ENCODE measurements around the gene ZSWIM6. TPM values are rescaled to one million over a fixed set of nuclear protein-coding genes. Genes with fewer than 3 reads are reported as not detected.

Gene ZSWIM6
- total RNA-seq, 1 experiment from 2014 or later: 13.2 TPM

DNA sequence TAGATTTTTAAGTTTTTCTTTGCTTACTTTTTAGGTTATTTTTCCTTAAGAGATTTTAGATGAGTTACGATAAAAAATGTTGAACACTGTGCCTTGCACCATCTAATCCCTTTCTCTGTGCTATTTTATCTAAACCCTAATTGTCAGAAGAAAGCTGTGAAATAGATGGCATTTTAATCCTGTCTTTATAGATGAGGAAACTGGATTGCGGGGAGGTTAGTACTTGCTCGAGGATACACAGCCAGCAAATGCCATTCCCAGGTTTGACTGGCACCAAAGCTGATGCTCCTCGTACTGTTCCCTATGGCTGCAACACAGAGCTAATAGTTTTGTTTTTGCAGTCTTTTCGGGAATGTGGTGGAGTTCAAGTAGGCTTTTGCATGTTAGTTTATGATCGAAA is 82.7 kb downstream of the ZSWIM6 start:
- H3K4me1 Mint-ChIP-seq (ENCODE audit: low read depth, unreplicated experiment): peaks cover 32% of the 10 kb centered on the region

GRCh38 chr5:61416010-61416409 is 84.0 kb downstream of the ZSWIM6 start:
- H3K4me1 Mint-ChIP-seq (ENCODE audit: low read depth, unreplicated experiment): peaks cover 32% of the 10 kb centered on the region
- H3K36me3 Mint-ChIP-seq (ENCODE audit: insufficient read depth, unreplicated experiment): no peaks in the 10 kb centered on the region
- no peak for DNase-seq
- no peaks in the 10 kb centered on the region for H3K9me3 Mint-ChIP-seq (ENCODE audit: low read depth, unreplicated experiment)
- H3K27ac Mint-ChIP-seq (ENCODE audit: unreplicated experiment): no peak overlapping the region
- H3K27me3 Mint-ChIP-seq (ENCODE audit: unreplicated experiment): no peaks in the 10 kb centered on the region
- CTCF ChIA-PET: no interaction called here
- BruUV-seq (replicated peaks): no TSS peak
- no peak overlapping the region for H3K4me3 Mint-ChIP-seq (ENCODE audit: low read depth, unreplicated experiment)
- TF ChIP-seq, protein P1, sequence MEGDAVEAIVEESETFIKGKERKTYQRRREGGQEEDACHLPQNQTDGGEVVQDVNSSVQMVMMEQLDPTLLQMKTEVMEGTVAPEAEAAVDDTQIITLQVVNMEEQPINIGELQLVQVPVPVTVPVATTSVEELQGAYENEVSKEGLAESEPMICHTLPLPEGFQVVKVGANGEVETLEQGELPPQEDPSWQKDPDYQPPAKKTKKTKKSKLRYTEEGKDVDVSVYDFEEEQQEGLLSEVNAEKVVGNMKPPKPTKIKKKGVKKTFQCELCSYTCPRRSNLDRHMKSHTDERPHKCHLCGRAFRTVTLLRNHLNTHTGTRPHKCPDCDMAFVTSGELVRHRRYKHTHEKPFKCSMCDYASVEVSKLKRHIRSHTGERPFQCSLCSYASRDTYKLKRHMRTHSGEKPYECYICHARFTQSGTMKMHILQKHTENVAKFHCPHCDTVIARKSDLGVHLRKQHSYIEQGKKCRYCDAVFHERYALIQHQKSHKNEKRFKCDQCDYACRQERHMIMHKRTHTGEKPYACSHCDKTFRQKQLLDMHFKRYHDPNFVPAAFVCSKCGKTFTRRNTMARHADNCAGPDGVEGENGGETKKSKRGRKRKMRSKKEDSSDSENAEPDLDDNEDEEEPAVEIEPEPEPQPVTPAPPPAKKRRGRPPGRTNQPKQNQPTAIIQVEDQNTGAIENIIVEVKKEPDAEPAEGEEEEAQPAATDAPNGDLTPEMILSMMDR (IDR thresholded peaks at IDR 0.05; ENCODE audit: unreplicated experiment): no peak
- intact Hi-C loops (cut with micrococcal nuclease; ENCODE audit: unreplicated experiment): no loop called here

More for the DNA sequence above, 82.7 kb downstream of the ZSWIM6 start:
- no TSS peak for BruUV-seq (replicated peaks)
- TF ChIP-seq, protein P1 (IDR thresholded peaks at IDR 0.05; ENCODE audit: unreplicated experiment): no peak
- H3K27ac Mint-ChIP-seq (ENCODE audit: unreplicated experiment): no peak overlapping the region
- CTCF ChIA-PET: no interaction called here
- H3K9me3 Mint-ChIP-seq (ENCODE audit: low read depth, unreplicated experiment): no peaks in the 10 kb centered on the region
- H3K4me3 Mint-ChIP-seq (ENCODE audit: low read depth, unreplicated experiment): no peak overlapping the region
- no peaks in the 10 kb centered on the region for H3K27me3 Mint-ChIP-seq (ENCODE audit: unreplicated experiment)
- no peaks in the 10 kb centered on the region for H3K36me3 Mint-ChIP-seq (ENCODE audit: insufficient read depth, unreplicated experiment)
- intact Hi-C loops (cut with micrococcal nuclease; ENCODE audit: unreplicated experiment): no loop called here
- no peak for DNase-seq

GRCh38 chr5:61416420-61416819 is 84.4 kb downstream of the ZSWIM6 start:
- Mint-ChIP-seq H3K27ac (ENCODE audit: unreplicated experiment) (no peak overlapping the region), H3K36me3 (ENCODE audit: insufficient read depth, unreplicated experiment) (no peaks in the 10 kb centered on the region), H3K9me3 (ENCODE audit: low read depth, unreplicated experiment) (peaks cover under 1% of the 10 kb centered on the region), H3K27me3 (ENCODE audit: unreplicated experiment) (no peaks in the 10 kb centered on the region), H3K4me3 (ENCODE audit: low read depth, unreplicated experiment) (no peak overlapping the region), H3K4me1 (ENCODE audit: low read depth, unreplicated experiment) (peaks cover 32% of the 10 kb centered on the region)
- CTCF ChIA-PET: no interaction called here
- no TSS peak for BruUV-seq (replicated peaks)
- TF ChIP-seq, protein P1 (IDR thresholded peaks at IDR 0.05; ENCODE audit: unreplicated experiment): no peak
- intact Hi-C loops (cut with micrococcal nuclease; ENCODE audit: unreplicated experiment): no loop called here
- DNase-seq: no peak

- CTCF ChIA-PET: no interaction called here
- no peak overlapping the region for H3K4me3 Mint-ChIP-seq (ENCODE audit: low read depth, unreplicated experiment)
- BruUV-seq (replicated peaks): no TSS peak
- intact Hi-C loops (cut with micrococcal nuclease; ENCODE audit: unreplicated experiment): no loop called here
- peaks cover 2% of the 10 kb centered on the region for H3K9me3 Mint-ChIP-seq (ENCODE audit: low read depth, unreplicated experiment)
- H3K27ac Mint-ChIP-seq (ENCODE audit: unreplicated experiment): no peak overlapping the region
- H3K4me1 Mint-ChIP-seq (ENCODE audit: low read depth, unreplicated experiment): peaks cover 32% of the 10 kb centered on the region
- no peaks in the 10 kb centered on the region for H3K27me3 Mint-ChIP-seq (ENCODE audit: unreplicated experiment)
- H3K36me3 Mint-ChIP-seq (ENCODE audit: insufficient read depth, unreplicated experiment): no peaks in the 10 kb centered on the region
- DNase-seq: no peak
- TF ChIP-seq, protein P1 (IDR thresholded peaks at IDR 0.05; ENCODE audit: unreplicated experiment): no peak
These were observed 85.3 kb downstream of the ZSWIM6 start for GRCh38 chr5:61417340-61417739.
